GM23248 (cell line): ENCODE measurements around the gene REG4. TPM values are rescaled to one million over a fixed set of nuclear protein-coding genes. Genes with fewer than 3 reads are reported as not detected.

ENCODE experiments used
- DNase-seq: peaks from one replicate; pipeline ENCODE4 v3.0.0-alpha.2; 2015
- H2AFZ ChIP-seq: fragments of 200-600 bp; sonication (generic); 2 replicates; pipeline ENCODE4 v1.6.1; 2016; ENCODE audit warnings: antibody characterized with exemption
- H3F3A ChIP-seq: fragments of 200-600 bp; sonication (generic); 2 replicates; pipeline ENCODE4 v1.6.1; 2016; ENCODE audit warnings: mild to moderate bottlenecking, antibody characterized with exemption, mixed run types; ENCODE audit not compliant: insufficient read depth
- H3K27ac ChIP-seq: fragments of 200-600 bp; sonication (generic); 2 replicates; pipeline ENCODE4 v1.5.1; 2016; ENCODE audit warnings: mild to moderate bottlenecking
- H3K27me3 ChIP-seq: fragments of 200-600 bp; sonication (generic); replicated peaks from 2 replicates; pipeline ENCODE4 v1.6.1; 2016; ENCODE audit warnings: mild to moderate bottlenecking; ENCODE audit not compliant: insufficient read depth
- H3K36me3 ChIP-seq: fragments of 200-600 bp; sonication (generic); 2 replicates; pipeline ENCODE4 v1.6.1; 2016; ENCODE audit warnings: low read depth, mild to moderate bottlenecking
- H3K4me1 ChIP-seq: fragments of 200-600 bp; sonication (generic); 2 replicates; pipeline ENCODE4 v1.6.1; 2016; ENCODE audit warnings: mild to moderate bottlenecking; ENCODE audit not compliant: insufficient read depth
- H3K4me2 ChIP-seq: fragments of 200-600 bp; sonication (generic); one replicate; pipeline ENCODE4 v1.6.1; 2016; ENCODE audit warnings: mild to moderate bottlenecking; ENCODE audit not compliant: unreplicated experiment
- H3K4me3 ChIP-seq: fragments of 200-600 bp; sonication (generic); 2 replicates; pipeline ENCODE4 v1.5.1; 2016; ENCODE audit warnings: mild to moderate bottlenecking
- H3K79me2 ChIP-seq: fragments of 200-600 bp; sonication (generic); 2 replicates; pipeline ENCODE4 v1.6.1; 2016; ENCODE audit warnings: mild to moderate bottlenecking; ENCODE audit not compliant: insufficient read depth
- H3K9ac ChIP-seq: fragments of 200-600 bp; sonication (generic); 2 replicates; pipeline ENCODE4 v1.6.1; 2016; ENCODE audit warnings: mild to moderate bottlenecking
- H3K9me2 ChIP-seq: fragments of 200-600 bp; sonication (generic); 2 replicates; pipeline ENCODE4 v1.6.1; 2016; ENCODE audit warnings: mixed run types, mild to moderate bottlenecking, moderate library complexity; ENCODE audit not compliant: insufficient read depth
- H3K9me3 ChIP-seq: fragments of 200-600 bp; sonication (generic); one replicate; pipeline ENCODE4 v1.6.1; 2017; ENCODE audit warnings: low read depth
- H4K20me1 ChIP-seq: fragments of 200-600 bp; sonication (generic); 2 replicates; pipeline ENCODE4 v1.6.0; 2016; ENCODE audit not compliant: insufficient read depth
- EZH2 ChIP-seq: fragments of 200-600 bp; sonication (generic); IDR thresholded peaks from 2 replicates; pipeline ENCODE4 v1.6.1; 2018; ENCODE audit warnings: antibody characterized with exemption, mild to moderate bottlenecking; ENCODE audit not compliant: insufficient read depth, poor library complexity, severe bottlenecking
- EZH2phosphoT487 ChIP-seq: fragments of 200-600 bp; sonication (generic); IDR thresholded peaks from 2 replicates; pipeline ENCODE4 v1.6.1; 2018; ENCODE audit warnings: antibody characterized with exemption, moderate library complexity, mild to moderate bottlenecking, low read depth; ENCODE audit not compliant: insufficient read depth
- WGBS, 2 experiments: methylation state at CpG; one replicate each; pipeline ENCODE4 v1.1.6; 2015 to 2017; ENCODE audit warnings: low lambda C conversion rate in 2 of 2, low coverage in 1 of 2; ENCODE audit errors: missing lambda C conversion rate in 2 of 2; 5-methylcytosine and 5-hydroxymethylcytosine counted together
- in situ Hi-C: fragments of 300-500 bp; cut with MboI; formaldehyde crosslinking; loops from 2 replicates; pipeline ENCODE4 v1.15.0; 2020
- polyA plus RNA-seq: library from polyadenylated mRNA; unstranded; fragments of >200 nt; fragmentation: Nextera tagmentation; extraction: Ambion mirVana; gene quantifications from 2 replicates; pipeline ENCODE4 v1.2.1, GENCODE V29; 2016
- total RNA-seq: library from RNA; depleted of rRNA; stranded (reverse); fragments of >200 nt; shearing (Covaris generic); gene quantifications from 2 replicates; pipeline ENCODE4 v1.2.3, GENCODE V29; 2014

The REG4 gene
- total and polyA plus RNA-seq, 2 experiments from 2014 or later, result not detected

- Histone ChIP-seq H3K4me2 (no peak overlapping the region), H3K27ac (no peak overlapping the region), H4K20me1 (no peaks in the 10 kb centered on the region), H3K27me3 (no peaks in the 10 kb centered on the region), H3K4me3 (no peak overlapping the region), H3F3A (no peaks in the 10 kb centered on the region), H3K9me2 (no peaks in the 10 kb centered on the region), H3K9me3 (no peaks in the 10 kb centered on the region), H2AFZ (0 out of 2 replicates have a peak overlapping the region, but pooled peaks have one; percentile 17), H3K79me2 (no peaks in the 10 kb centered on the region), H3K36me3 (no peaks in the 10 kb centered on the region), H3K9ac (no peak overlapping the region), H3K4me1 (no peaks in the 10 kb centered on the region)
- DNase-seq, result peak; percentile 51
- no peak for TF ChIP-seq EZH2phosphoT487
- TF ChIP-seq EZH2, result no peak
- in situ Hi-C loops, result no loop called here
- 34 to 35% methylated on average over 3 of the region's 3 CpGs for WGBS, 2 experiments
Observed at GRCh38 chr1:119808491-119808890, 2.8 kb downstream of the REG4 start.

- Histone ChIP-seq H3K9ac (no peak overlapping the region), H3K9me2 (no peaks in the 10 kb centered on the region), H3K4me1 (no peaks in the 10 kb centered on the region), H3K27me3 (no peaks in the 10 kb centered on the region), H3K9me3 (no peaks in the 10 kb centered on the region), H3K36me3 (no peaks in the 10 kb centered on the region), H2AFZ (no peak overlapping the region), H3K27ac (no peak overlapping the region), H3K79me2 (no peaks in the 10 kb centered on the region), H3K4me2 (no peak overlapping the region), H4K20me1 (no peaks in the 10 kb centered on the region), H3K4me3 (no peak overlapping the region), H3F3A (no peaks in the 10 kb centered on the region)
- 50 to 60% methylated on average over 4 of the region's 4 CpGs for WGBS, 2 experiments
- DNase-seq, result no peak
- TF ChIP-seq EZH2phosphoT487 (no peak), EZH2 (no peak)
- in situ Hi-C loops, result no loop called here
Observed at GRCh38 chr1:119806489-119806888, 4.8 kb downstream of the REG4 start.

- no peak for TF ChIP-seq EZH2
- TF ChIP-seq EZH2phosphoT487, result no peak
Observed at GRCh38 chr1:119805746-119806145, 5.5 kb downstream of the REG4 start.

GRCh38 chr1:119805247-119805646 is 6.0 kb downstream of the REG4 start:
- TF ChIP-seq EZH2 (no peak), EZH2phosphoT487 (no peak)
- H3K27me3 ChIP-seq, result no peaks in the 10 kb centered on the region
- no peaks in the 10 kb centered on the region for H3K4me1 ChIP-seq
- H3F3A ChIP-seq, result no peaks in the 10 kb centered on the region
- no peak for DNase-seq
- H3K4me2 ChIP-seq, result no peak overlapping the region
- no peaks in the 10 kb centered on the region for H3K9me3 ChIP-seq
- no peaks in the 10 kb centered on the region for H3K36me3 ChIP-seq
- no peaks in the 10 kb centered on the region for H4K20me1 ChIP-seq
- no peak overlapping the region for H3K9ac ChIP-seq
- H3K27ac ChIP-seq, result no peak overlapping the region
- no peaks in the 10 kb centered on the region for H3K79me2 ChIP-seq
- 71 to 87% methylated on average over 8 of the region's 8 CpGs for WGBS, 2 experiments
- H3K9me2 ChIP-seq, result no peaks in the 10 kb centered on the region
- H3K4me3 ChIP-seq, result no peak overlapping the region
- in situ Hi-C loops, result no loop called here
- no peak overlapping the region for H2AFZ ChIP-seq

More at GRCh38 chr1:119805746-119806145, 5.5 kb downstream of the REG4 start:
- Histone ChIP-seq H3F3A (no peaks in the 10 kb centered on the region), H4K20me1 (no peaks in the 10 kb centered on the region), H3K79me2 (no peaks in the 10 kb centered on the region), H3K4me2 (no peak overlapping the region), H3K4me3 (no peak overlapping the region), H3K27me3 (no peaks in the 10 kb centered on the region), H3K9me3 (no peaks in the 10 kb centered on the region), H3K9me2 (no peaks in the 10 kb centered on the region), H3K36me3 (no peaks in the 10 kb centered on the region), H3K4me1 (no peaks in the 10 kb centered on the region), H3K9ac (no peak overlapping the region), H2AFZ (no peak overlapping the region), H3K27ac (no peak overlapping the region)
- 88 to 92% methylated on average over 12 to 13 of the region's 13 CpGs for WGBS, 2 experiments
- in situ Hi-C loops, result no loop called here
- DNase-seq, result no peak

GRCh38 chr1:119799599-119800177 is 11.6 kb downstream of the REG4 start:
- in situ Hi-C loops, result no loop called here
- Histone ChIP-seq H3K9me3 (no peaks in the 10 kb centered on the region), H4K20me1 (no peaks in the 10 kb centered on the region), H3K36me3 (no peaks in the 10 kb centered on the region), H3K27ac (no peak overlapping the region), H2AFZ (no peak overlapping the region), H3K4me2 (no peak overlapping the region), H3K27me3 (no peaks in the 10 kb centered on the region), H3K79me2 (no peaks in the 10 kb centered on the region), H3F3A (no peaks in the 10 kb centered on the region), H3K9ac (no peak overlapping the region), H3K4me3 (no peak overlapping the region), H3K9me2 (no peaks in the 10 kb centered on the region), H3K4me1 (no peaks in the 10 kb centered on the region)
- no peak for DNase-seq
- WGBS, 2 experiments, result 84 to 87% methylated on average over 15 of the region's 15 CpGs
- TF ChIP-seq EZH2phosphoT487, result no peak
- no peak for TF ChIP-seq EZH2
